Dendritic cell treated with granulocyte-macrophage colony-stimulating factor and Interleukin-4, amounts not matched to agents 40 ng/mL and 50 ng/mL, for 4 days (primary cell): ENCODE data around the gene ZNF146.
"Not testable (repeated sequence)": the region's sequence is repeated elsewhere in the genome, so short reads cannot be mapped to it uniquely, and the experiment has no call there.

Experiments
- H3K27ac Mint-ChIP-seq: one replicate; pipeline ENCODE4 v1.8.0; 2022; ENCODE audit warnings: mild to moderate bottlenecking, mixed read lengths
- H3K27me3 Mint-ChIP-seq: one replicate; pipeline ENCODE4 v1.8.0; 2022; ENCODE audit warnings: mild to moderate bottlenecking, mixed read lengths
- H3K36me3 Mint-ChIP-seq: one replicate; pipeline ENCODE4 v1.8.0; 2022; ENCODE audit warnings: low read depth, mixed read lengths
- H3K4me1 Mint-ChIP-seq: one replicate; pipeline ENCODE4 v1.8.0; 2022; ENCODE audit warnings: low read depth, mixed read lengths
- H3K4me3 Mint-ChIP-seq: one replicate; pipeline ENCODE4 v1.8.0; 2022; ENCODE audit warnings: mild to moderate bottlenecking, moderate library complexity, mixed read lengths
- H3K9me3 Mint-ChIP-seq: one replicate; pipeline ENCODE4 v1.8.0; 2022; ENCODE audit warnings: mixed read lengths
- intact Hi-C: fragments of 100-400 bp; cut with micrococcal nuclease; formaldehyde crosslinking; loops from one replicate; pipeline ENCODE4 v1.15.0; 2022

ZNF146 gene

GRCh38 chr19:36214386-36215275 is at the start of gene ZNF146, which contains the start of gene ZNF565:
ZNF146 (plus strand) TSS chr19:36215106; CDS start chr19:36236441, 21,335 bp downstream.
ZNF565 (minus strand) TSS chr19:36214665; CDS start chr19:36201985, 12,680 bp downstream.
- H3K4me1 Mint-ChIP-seq = peaks cover 7% of the 10 kb centered on the region
- no peaks in the 10 kb centered on the region for H3K27me3 Mint-ChIP-seq
- intact Hi-C loops = loop anchor here (10.0 kb wide), 3 partner anchors 70 to 1560 kb away; partner anchors contain the start of genes CAPNS1, ZNF529 and ZNF573
- H3K4me3 Mint-ChIP-seq = no peak within 1 kb of the TSS
- H3K27ac Mint-ChIP-seq = no peak within 1 kb of the TSS
- H3K9me3 Mint-ChIP-seq = peaks cover 5% of the 10 kb centered on the region
- H3K36me3 Mint-ChIP-seq = peaks cover 28% of the 10 kb centered on the region

- no peak overlapping the region for H3K4me3 Mint-ChIP-seq
- no peaks in the 10 kb centered on the region for H3K27me3 Mint-ChIP-seq
- H3K36me3 Mint-ChIP-seq = peaks cover 9% of the 10 kb centered on the region
- H3K9me3 Mint-ChIP-seq = no peaks in the 10 kb centered on the region
- H3K27ac Mint-ChIP-seq = no peak overlapping the region
- no peaks in the 10 kb centered on the region for H3K4me1 Mint-ChIP-seq
- intact Hi-C loops = no loop called here
These were observed 45.7 kb upstream of the ZNF146 start for GRCh38 chr19:36169084-36169760.

- Mint-ChIP-seq H3K36me3 (no peaks in the 10 kb centered on the region), H3K9me3 (no peaks in the 10 kb centered on the region), H3K4me3 (no peak overlapping the region), H3K27ac (no peak overlapping the region), H3K4me1 (no peaks in the 10 kb centered on the region), H3K27me3 (no peaks in the 10 kb centered on the region)
- intact Hi-C loops = no loop called here
These were observed 42.1 kb upstream of the ZNF146 start for GRCh38 chr19:36172852-36173251.

DNA sequence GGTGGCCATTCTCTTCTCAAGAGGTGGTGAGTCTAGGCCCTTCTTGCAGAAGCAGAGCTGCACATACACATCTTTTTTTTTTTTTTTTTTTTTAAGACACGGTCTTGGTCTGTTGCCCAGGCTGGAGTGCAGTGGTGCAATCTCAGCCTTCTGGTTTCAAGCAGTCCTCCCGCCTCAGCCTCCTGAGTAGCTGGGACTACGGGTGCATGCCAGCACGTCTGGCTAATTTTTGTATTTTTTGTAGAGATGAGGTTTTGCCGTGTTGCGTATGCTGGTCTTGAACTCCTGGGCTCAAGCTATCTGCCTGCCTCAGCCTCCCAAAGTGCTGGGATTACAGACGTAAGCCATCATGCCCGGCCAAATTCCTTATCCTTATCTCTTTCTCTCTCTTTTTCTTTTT is 41.1 kb upstream of the ZNF146 start:
- intact Hi-C loops, H3K4me1 Mint-ChIP-seq, H3K4me3 Mint-ChIP-seq: not testable (repeated sequence)

DNA sequence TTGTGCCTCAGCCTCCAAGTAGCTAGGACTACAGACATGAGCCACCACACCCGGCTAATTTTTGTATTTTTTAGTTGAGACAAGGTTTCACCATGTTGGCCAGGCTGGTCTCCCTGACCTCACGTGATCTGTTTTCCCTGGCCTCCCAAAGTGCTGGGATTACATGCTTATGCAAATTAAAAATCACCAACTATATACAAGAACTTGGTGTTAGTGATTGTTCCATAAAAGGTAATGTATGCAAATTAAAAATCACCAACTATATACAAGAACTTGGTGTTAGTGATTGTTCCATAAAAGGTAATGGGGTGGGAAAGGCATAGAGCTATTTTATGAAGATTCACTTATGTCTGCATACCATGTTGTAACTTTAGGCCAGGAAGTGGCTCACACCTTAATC is 35.8 kb upstream of the ZNF146 start:
- H3K4me1 Mint-ChIP-seq, H3K4me3 Mint-ChIP-seq, H3K27ac Mint-ChIP-seq, H3K9me3 Mint-ChIP-seq, H3K27me3 Mint-ChIP-seq, intact Hi-C loops: not testable (repeated sequence)
- H3K36me3 Mint-ChIP-seq = peaks cover 15% of the 10 kb centered on the region

More for the DNA sequence above, 41.1 kb upstream of the ZNF146 start:
- H3K27ac Mint-ChIP-seq, H3K36me3 Mint-ChIP-seq, H3K27me3 Mint-ChIP-seq, H3K9me3 Mint-ChIP-seq: not testable (repeated sequence)

DNA sequence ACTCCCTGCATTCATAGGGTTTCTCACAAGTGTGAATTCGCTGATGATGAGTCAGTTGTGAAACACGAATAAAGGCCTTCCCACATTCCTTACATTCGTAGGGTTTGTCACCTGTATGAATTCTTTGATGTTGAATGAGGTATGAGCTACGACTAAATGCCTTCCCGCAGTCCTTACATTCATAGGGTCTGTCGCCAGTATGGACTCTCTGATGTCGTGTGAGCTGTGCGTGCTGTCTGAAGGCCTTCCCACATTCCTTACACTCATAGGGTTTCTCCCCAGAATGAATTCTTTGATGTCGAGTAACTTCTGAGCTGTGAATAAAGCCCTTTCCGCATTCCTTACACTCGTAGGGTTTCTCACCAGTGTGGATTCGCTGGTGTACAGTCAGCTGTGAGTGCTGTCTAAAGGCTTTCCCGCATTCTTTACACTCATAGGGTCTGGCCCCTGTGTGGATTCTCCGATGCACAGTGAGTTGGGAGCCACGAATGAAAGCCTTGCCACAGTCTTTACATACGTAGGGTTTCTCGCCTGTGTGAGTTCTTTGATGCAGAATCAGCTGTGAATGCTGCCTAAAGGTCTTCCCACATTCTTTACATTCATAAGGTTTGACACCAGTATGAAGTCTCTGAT is 32.2 kb upstream of the ZNF146 start:
- Mint-ChIP-seq H3K9me3 (no peaks in the 10 kb centered on the region), H3K27me3 (no peaks in the 10 kb centered on the region), H3K4me3 (no peak overlapping the region), H3K36me3 (peaks cover 20% of the 10 kb centered on the region), H3K27ac (no peak overlapping the region), H3K4me1 (no peaks in the 10 kb centered on the region)
- intact Hi-C loops = no loop called here

DNA sequence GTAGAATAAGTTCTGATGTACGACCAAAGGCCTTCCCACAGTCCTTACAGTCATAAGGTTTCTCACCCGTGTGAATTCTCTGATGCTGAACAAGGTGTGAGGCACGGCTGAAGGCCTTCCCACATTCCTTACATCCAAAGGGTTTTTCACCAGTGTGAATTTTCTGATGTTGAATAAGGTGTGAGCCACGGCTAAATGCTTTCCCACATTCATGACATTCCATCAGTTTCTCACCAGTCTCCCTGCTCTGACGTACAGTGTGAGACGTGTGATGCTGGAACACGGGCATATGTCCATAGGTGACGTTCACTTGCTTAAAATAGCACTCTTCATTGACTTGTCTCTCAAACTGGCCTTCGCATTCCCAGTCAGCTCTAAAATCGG is 31.7 kb upstream of the ZNF146 start:
- Mint-ChIP-seq H3K9me3 (no peaks in the 10 kb centered on the region), H3K36me3 (peaks cover 25% of the 10 kb centered on the region), H3K4me3 (no peak overlapping the region), H3K27ac (no peak overlapping the region), H3K4me1 (no peaks in the 10 kb centered on the region), H3K27me3 (no peaks in the 10 kb centered on the region)
- intact Hi-C loops = no loop called here

- H3K4me3 Mint-ChIP-seq, H3K4me1 Mint-ChIP-seq, H3K27ac Mint-ChIP-seq, H3K9me3 Mint-ChIP-seq, H3K27me3 Mint-ChIP-seq, intact Hi-C loops: not testable (repeated sequence)
- H3K36me3 Mint-ChIP-seq = peaks cover 41% of the 10 kb centered on the region
These were observed 28.2 kb upstream of the ZNF146 start for GRCh38 chr19:36186722-36187121.

DNA sequence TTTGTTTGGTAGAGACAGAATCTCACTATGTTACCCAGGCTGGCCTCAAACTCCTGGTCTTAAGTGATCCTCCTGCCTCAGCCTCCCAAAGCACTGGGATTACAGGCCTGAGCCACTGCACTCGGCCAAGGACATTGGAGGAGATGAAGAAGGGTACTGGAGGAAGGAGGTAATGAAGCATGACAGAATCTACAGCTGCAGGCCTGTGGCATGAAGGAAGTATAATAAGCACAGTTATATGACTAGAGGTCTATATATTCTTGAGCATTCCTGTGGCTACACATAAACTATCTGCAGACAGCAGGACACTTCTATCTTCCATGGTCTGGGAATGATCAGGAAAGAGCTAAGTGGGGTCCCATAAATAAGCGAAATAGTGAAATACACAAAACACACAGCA is 18.7 kb upstream of the ZNF146 start:
- Mint-ChIP-seq H3K4me1 (no peaks in the 10 kb centered on the region), H3K4me3 (no peak overlapping the region), H3K27me3 (no peaks in the 10 kb centered on the region), H3K9me3 (no peaks in the 10 kb centered on the region), H3K27ac (no peak overlapping the region), H3K36me3 (peaks cover 77% of the 10 kb centered on the region)
- intact Hi-C loops = no loop called here

- Mint-ChIP-seq H3K27ac (no peak overlapping the region), H3K36me3 (peaks cover 80% of the 10 kb centered on the region), H3K4me1 (no peaks in the 10 kb centered on the region), H3K9me3 (no peaks in the 10 kb centered on the region), H3K4me3 (no peak overlapping the region), H3K27me3 (no peaks in the 10 kb centered on the region)
- intact Hi-C loops = no loop called here
These were observed 16.8 kb upstream of the ZNF146 start for GRCh38 chr19:36198119-36198518.

DNA sequence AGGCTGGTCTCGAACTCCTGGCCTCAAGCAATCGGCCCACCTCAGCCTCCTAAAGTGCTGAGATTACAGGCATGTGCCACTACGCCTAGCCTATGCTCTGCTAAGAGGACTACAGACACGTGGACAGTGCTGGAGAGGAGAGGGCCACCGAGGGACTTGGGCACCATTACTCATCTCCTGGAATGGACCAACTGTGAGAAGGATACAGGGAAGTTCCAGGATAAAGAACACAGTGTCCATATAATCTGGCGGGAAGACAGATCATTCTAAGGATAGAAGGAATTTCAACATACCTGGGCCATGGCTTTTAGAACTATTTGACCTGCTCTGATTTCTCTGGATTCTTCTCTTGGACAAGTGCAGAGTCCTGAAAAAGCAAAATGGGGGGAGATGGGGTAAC is 13.2 kb upstream of the ZNF146 start:
- Mint-ChIP-seq H3K4me3 (no peak overlapping the region), H3K9me3 (no peaks in the 10 kb centered on the region), H3K27ac (no peak overlapping the region), H3K36me3 (peaks cover 65% of the 10 kb centered on the region), H3K4me1 (no peaks in the 10 kb centered on the region), H3K27me3 (no peaks in the 10 kb centered on the region)
- intact Hi-C loops = no loop called here

GRCh38 chr19:36203293-36203692 is 11.6 kb upstream of the ZNF146 start:
- intact Hi-C loops = no loop called here
- Mint-ChIP-seq H3K4me1 (no peaks in the 10 kb centered on the region), H3K4me3 (no peak overlapping the region), H3K27me3 (no peaks in the 10 kb centered on the region), H3K36me3 (peaks cover 58% of the 10 kb centered on the region), H3K27ac (no peak overlapping the region), H3K9me3 (no peaks in the 10 kb centered on the region)

- H3K9me3 Mint-ChIP-seq = no peaks in the 10 kb centered on the region
- H3K4me3 Mint-ChIP-seq = no peak overlapping the region
- H3K4me1 Mint-ChIP-seq = no peaks in the 10 kb centered on the region
- H3K36me3 Mint-ChIP-seq = peaks cover 36% of the 10 kb centered on the region
- no peaks in the 10 kb centered on the region for H3K27me3 Mint-ChIP-seq
- no peak overlapping the region for H3K27ac Mint-ChIP-seq
- intact Hi-C loops = no loop called here
These were observed 7.2 kb upstream of the ZNF146 start for GRCh38 chr19:36207605-36208252.

DNA sequence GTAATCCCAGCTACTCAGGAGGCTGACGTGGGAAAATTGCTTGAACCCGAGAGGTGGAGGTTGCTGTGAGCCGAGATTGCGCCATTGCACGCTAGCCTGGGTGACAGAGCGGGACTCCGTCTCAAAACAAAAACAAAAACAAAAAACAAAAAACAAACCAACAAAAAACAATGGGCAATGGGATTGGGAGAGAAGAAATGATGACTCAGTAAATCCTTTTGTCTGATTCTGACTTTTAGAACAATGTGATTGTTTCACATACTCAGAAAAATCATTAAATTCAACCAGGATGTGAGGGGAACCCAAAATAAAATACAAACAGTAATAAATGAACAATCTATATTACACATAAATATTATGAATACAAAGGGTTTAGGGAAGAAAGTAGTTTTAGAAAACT is 5.5 kb upstream of the ZNF146 start:
- no peaks in the 10 kb centered on the region for H3K9me3 Mint-ChIP-seq
- intact Hi-C loops = no loop called here
- H3K27me3 Mint-ChIP-seq = no peaks in the 10 kb centered on the region
- no peaks in the 10 kb centered on the region for H3K4me1 Mint-ChIP-seq
- H3K4me3 Mint-ChIP-seq = no peak overlapping the region
- H3K27ac Mint-ChIP-seq = no peak overlapping the region
- H3K36me3 Mint-ChIP-seq = peaks cover 32% of the 10 kb centered on the region
